Spleen (tissue), 7 donors: ENCODE data around the gene TTLL11.

Source experiments
- CTCF ChIP-seq, 11 experiments: fragments of 200-600 bp in 7 of 11; fragments of 450-650 bp in 4 of 11; sonication (generic) in 4 of 11; IDR thresholded peaks in 8 of 11; conservative IDR thresholded peaks in 3 of 11; 1 replicate in 7 of 11; 2 replicates in 4 of 11; pipeline versions ENCODE4 v1.4.0 to v1.8.0; 2016 to 2021; ENCODE audit warnings: antibody characterized with exemption in 11 of 11, inconsistent platforms in 4 of 11, mild to moderate bottlenecking in 1 of 11
- POLR2A ChIP-seq, 3 donors: fragments of 450-650 bp; IDR thresholded peaks; one replicate each; pipeline ENCODE4 v1.5.1; 2017; ENCODE audit warnings: antibody characterized with exemption in 3 of 3, mild to moderate bottlenecking in 1 of 3
- POLR2AphosphoS5 ChIP-seq, 3 donors: sonication (generic); formaldehyde crosslinking; IDR thresholded peaks; one replicate each; pipeline ENCODE4 v1.5.1; 2017; ENCODE audit warnings: antibody characterized with exemption in 3 of 3
- donor health status: DM: no; HTN: no; CAD: no; lungs with moderate emphysema.
- donor health status: DM: no; HTN: no; CAD: no.
- donor health status: DM: no; HTN: no; CAD: no.

GRCh38 chr9:121858788-121859187 lies 234.3 kb downstream of the TTLL11 start:
- TF ChIP-seq CTCF (IDR thresholded peaks at IDR 0.05 in 8 of 11, conservative IDR thresholded peaks at IDR 0.05 in 3 of 11) (no peak), POLR2A (IDR thresholded peaks at IDR 0.05) (no peak), POLR2AphosphoS5 (IDR thresholded peaks at IDR 0.05) (no peak)
